Renal cortical epithelial cell (primary cell): ENCODE measurements around the gene OSTC. TPM values are rescaled to one million over a fixed set of nuclear protein-coding genes. Genes with fewer than 3 reads are reported as not detected.

Source experiments
- DNase-seq: peaks from one replicate; pipeline ENCODE4 v3.0.0-alpha.2; 2011; ENCODE audit warnings: low read depth
- total RNA-seq: library from RNA; depleted of rRNA; stranded (reverse); fragments of >200 nt; gene quantifications from 2 replicates; pipeline ENCODE4 v1.2.3, GENCODE V29; 2014

The OSTC gene
- total RNA-seq = 138 and 354 TPM in 2 replicates

DNA sequence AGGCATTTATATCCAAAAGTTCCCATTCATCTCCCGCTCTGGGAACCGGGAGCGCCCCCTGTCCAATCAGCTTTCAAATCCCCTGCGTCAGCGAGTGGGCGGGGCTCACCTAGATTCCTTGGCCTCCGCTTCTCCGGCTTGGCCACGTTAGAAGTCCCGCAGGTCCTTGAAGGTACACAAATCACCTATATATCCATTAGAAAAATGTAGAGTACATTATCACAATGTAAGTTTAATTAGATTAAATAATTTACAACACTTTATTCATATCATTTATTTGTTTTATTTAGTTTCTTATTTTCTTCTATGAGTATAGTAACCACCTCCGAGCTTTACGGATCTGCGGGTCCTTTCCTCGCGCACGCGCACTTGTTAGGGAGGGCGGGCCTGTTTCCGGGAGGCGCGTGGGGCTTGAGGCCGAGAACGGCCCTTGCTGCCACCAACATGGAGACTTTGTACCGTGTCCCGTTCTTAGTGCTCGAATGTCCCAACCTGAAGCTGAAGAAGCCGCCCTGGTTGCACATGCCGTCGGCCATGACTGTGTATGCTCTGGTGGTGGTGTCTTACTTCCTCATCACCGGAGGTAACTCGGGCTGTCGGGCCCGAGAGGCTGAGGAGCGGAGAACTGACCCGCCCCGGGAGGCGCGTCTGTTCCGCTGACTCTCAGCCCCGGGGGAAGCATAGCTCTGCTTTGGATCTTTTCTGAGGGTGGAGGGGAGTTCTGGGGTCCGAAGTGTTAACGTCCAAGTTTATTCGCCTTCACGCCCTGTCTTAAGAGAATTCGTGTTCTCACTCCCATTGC is at the start of gene OSTC:
TSS of gene OSTC (plus strand) at position 388 of the 802 bp plus-strand sequence. CDS start at position 445, 57 bp downstream.
- peak; percentile 89 for DNase-seq

DNA sequence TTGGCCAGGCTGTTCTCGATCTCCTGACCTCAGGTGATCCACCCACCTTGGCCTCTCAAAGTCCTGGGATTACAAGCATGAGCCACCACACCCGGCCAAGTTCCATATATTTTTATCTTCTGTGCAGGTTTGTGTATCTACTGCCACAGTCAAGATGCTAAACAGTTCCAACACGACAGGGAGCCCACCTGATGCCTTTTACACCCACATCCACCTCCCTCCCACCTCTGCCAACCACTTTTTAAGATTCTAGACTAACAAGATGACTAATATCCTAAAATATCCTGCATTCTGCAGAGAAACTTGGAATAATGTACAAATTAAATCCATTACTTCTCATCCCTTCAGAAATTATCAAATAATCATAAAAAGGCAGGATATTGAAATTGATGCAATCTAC is 49.3 kb upstream of the OSTC start:
- no peak for DNase-seq

DNA sequence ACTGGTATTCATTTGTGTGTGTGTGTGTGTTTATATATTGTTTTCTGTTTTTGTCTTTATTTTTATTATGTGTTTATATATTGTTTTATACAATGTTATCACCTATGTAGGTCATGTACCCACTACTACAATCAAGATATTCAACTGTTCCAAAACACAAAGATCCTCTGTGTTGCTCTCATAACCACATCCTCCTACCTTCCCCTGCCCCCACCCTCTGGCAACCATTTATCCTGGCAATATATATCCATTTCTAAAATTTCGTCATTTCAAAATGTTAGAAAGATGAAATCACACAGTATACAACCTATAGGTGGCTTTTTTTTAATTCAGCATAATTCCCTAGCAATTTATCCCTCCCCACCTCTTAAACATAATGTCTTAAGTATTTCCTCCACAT is 48.9 kb upstream of the OSTC start:
- no peak for DNase-seq

DNA sequence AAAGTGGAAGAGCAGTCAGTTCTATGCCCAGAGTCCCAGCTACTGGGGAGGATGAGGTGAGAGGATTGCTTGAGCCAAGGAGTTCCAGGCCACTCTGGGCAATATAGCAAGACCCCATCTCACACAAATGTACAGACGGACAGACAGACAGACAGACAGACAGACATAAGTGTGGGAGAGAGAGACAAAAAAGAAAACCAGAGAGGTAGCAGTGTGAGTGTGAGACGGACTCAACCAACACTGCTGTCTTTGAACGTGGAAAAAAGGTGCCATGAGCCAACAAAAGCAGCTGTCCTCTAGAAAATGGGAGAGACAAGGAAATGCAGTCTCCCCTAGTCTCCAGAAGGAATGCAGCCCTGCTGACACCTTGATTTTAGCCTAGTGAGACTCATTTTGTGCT is 48.2 kb upstream of the OSTC start:
- no peak for DNase-seq

DNA sequence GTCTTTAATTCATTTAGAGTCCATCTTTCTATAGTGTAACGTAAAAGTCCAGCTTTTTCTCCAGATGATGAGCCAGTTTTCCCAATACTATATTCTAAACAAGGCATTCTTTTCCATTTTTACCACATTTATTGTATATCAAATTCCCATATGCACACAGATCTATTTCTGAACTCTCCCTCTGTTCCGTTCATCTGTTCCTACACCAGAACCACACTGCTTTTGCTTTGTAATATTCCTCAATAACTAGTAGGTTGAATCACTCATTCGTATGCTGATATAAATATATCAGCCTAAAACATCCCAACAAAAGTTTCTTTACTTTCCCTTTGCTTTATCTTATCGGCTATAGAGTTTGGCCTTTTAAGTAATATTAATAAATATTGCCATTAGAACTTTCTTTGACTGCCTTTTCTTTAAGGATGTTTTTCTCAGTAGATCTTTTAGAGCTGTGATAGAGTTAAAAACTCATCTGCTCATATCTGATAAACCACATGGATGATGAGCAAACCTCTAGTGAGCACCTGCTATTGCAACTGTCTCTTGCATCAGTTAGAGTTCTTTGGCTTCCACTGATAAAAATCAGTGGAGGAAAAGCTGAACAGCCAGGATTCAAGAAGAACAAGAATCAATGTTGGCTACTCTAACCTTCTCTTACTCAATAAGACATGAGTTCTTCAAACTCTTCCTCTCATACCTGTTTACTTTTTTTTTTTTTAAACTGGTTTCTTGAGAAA is 43.2 kb upstream of the OSTC start:
- DNase-seq = no peak

DNA sequence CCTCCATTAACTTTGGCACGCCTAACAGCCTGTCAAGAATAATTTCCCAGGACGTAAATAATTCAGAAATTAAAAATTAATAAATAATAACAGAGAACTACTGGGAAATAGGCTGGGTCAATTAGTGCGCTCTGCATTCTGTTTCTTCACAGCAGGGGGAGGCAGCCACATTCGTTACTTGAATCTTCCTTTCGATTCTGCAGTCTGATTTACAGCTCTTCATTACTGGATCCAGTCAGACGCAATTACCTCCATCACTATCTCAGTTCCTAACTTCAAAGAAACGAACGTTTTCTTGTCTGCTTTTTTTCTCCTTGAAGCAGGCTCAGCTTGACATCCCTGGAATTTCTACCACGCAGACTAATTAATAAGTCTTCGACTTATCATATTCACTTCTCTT is 39.0 kb upstream of the OSTC start:
- DNase-seq = no peak

DNA sequence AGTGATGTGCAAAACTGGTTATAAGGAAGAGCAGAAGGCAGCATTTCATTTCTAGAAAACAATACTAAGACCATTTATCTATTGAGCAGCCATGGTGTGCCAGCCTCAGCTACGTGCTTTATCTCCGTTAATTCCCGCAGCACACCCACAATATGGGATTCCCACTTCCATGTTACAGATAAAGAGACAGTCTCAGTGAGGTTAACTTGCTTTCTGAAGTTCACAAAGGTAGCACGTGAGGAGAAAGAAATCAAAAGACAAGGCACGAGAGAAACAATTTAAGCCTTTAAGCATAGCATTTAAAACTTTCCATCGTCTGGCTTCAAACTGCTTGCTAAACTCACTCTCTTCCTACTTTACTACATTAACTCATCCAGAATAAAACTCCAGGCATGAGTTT is 38.0 kb upstream of the OSTC start:
- no peak for DNase-seq

DNA sequence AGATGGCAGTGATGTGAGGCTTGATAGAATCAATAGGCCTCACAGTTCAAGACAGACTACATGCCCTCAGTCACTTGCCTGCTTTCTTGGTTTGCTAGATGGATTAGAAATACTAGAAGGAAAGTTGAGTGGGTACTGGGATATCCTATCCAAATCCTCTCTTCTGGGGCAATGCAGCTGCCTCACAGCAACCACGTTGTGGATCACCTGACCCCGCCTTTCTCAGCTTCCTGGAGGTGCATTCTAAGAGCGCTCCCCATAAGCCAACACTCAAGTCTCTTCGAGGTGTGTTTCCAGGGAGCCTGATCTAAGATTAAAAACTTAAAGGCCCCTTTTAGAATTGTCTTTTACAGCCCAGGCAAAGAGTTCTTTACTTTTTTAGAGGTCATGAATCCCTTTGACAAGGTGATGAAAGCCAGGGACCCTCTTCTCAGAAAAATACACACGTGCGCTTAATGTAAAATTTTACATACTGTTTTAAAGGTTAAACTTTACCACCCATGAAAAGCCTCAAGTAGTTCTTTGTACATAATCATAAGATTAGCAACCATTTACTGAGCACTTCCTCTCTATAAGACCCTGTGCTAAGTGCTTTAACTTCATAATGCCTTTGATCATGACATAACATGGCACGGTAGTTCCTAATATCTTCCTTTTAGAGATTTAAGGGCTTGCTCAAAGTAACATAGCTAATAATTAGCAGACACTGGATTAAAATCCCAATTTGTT is 30.9 kb upstream of the OSTC start:
- no peak for DNase-seq

DNA sequence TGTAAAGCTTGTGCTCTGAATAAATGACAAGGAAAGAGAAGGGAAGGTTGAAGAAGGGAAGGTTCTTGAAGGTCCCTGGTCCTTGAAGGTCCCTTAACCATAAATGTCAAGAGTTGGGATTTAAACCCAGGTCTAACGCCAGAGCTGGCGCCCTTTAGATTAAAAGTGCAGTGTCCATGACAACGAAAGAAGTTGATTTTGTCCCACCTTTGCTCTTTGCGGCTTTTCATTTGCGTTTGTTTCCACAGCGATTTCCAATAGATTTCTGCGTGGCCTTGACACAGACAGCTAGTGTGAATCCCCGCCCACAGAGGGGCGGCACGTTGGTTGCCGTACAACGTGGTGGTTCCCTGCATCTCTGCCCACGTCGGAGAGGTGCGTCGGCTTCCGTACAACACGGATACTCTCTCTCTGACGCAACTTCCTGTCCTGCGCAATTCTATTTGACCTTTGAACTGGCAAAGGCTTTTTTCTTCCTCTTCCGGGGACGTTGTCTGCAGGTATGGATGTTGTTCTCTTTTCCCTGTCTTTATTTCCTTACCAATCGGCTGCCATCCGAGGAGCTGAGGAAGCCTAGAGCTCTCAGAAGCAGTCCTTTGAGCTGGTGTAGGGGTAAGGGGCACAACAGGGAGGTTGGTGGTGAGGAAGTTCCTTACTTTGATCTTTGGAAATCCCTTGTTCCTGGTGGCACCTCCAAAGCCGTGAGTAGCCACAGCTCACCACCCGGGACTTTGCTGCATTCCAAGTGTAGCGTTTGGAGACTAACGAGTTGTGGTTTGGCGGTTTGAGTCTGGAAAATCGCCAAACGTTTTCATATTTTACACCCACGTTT is 30.1 kb upstream of the OSTC start, which contains the start of gene RPL34:
TSS of gene RPL34 (plus strand) at position 476 of the 832 bp plus-strand sequence. CDS start 1,384 bp downstream, outside the sequence.
- peak; percentile 99 for DNase-seq

DNA sequence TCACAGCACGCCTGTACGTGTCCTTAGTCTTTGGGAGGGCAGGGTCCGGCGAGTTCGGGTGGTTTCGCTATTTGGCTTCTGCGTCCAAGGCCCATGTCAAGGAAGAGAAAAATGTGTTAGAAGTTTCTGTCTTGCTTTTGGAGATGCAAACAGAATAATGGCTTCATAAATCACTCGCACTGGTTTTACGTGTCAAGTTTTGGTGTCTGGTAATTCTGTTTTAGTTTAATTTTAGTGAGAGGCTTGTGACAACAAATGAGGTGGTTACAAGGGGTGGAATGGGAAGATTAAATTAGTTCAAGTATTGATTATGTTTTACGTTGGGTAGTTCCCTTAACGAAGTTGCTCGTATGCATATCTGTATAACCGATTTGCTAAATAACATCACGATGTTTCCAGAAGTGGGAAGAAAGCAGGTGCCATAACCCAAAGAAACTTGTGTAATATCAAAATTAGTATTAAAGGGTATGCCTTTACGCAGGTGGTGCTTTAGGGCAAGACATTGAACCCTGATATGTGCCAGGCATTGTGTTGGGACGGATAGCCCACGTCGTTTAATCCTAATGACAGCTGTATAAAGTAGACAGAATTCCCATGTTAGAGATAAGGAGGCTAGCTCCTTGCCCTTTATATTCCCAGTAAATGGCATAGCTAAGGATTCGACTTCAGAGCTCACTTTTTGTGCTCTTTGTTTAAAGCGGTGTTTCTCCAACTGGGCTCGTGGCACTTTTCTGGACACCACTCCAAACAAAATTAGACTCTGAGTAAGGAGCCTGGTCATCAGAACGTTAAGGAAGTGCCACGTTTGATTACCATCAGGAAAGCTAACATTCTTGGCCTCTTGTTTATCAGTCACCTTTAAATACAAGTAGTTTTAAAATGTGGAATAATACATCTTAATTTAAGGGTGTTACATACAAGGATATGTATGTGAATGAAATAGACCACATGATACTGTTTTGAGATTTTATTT is 29.2 kb upstream of the OSTC start:
- DNase-seq = peak; percentile 18

DNA sequence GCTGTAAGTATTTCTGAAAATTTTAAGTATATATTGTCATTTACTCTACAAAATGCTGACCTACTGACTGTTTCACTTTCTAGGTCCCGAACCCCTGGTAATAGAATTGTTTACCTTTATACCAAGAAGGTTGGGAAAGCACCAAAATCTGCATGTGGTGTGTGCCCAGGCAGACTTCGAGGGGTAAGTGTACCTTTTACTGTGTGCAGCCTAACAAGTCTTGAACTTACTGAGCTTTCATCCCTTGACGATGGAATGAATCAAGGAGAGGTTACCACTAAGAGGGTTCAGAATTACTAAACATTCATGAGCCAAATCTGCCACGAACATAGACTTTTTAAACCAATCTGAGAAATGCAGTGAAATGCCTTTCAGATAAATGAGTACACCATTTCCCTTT is 28.4 kb upstream of the OSTC start:
- no peak for DNase-seq

DNA sequence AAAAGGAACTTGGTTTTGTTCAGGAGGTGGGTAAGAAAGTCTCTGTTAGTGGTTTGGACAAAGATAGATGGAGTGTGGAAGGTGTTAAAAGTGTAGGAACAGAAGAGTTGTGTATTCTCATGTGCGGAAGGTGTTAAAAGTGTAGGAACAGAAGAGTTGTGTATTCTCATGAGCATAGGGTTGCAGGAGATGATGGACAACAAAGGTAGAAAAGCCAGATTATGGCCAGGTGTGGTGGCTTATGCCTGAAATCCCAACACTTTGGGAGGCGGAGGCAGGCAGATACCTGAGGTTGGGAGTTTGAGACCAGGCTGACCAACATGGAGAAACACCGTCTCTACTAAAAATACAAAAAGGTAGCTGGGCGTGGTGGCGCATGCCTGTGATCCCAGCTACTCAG is 27.6 kb upstream of the OSTC start:
- DNase-seq = no peak

DNA sequence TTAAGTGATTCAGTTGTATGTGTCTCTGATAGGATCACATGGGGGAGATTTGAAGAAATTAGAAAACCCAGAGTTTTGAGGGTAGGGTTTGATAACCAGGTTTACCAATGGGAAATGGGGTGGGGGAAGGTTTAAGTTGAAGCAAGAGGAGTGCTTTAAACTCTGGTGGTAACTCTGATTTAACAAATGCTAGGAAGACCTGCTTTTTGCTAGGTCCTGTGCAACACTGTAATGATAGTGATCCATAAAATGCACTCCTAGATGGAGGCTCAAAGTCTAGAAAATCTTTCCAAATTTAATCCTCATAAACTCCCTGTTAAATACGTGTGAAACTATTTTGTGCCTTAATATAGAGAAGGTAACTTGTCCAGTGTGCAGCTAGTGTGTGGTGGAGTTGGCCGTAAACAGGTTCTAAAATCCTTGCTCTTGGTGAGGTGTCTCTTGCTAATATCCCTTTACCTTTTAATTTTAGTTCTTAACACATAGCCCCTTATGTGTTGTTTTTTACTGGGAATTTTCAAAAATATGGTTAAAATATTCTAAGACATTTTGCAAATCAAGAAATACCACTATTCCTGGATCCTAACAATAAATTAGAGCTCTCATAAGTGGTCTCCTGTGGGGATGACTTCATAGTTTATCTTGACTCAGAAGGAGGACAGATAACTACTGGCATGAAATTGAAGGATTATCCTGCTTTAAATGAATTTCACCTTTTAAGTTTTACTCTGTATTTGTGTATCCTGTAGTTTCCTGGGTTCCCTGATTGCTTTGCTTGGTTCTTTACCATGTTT is 25.9 kb upstream of the OSTC start:
- no peak for DNase-seq

DNA sequence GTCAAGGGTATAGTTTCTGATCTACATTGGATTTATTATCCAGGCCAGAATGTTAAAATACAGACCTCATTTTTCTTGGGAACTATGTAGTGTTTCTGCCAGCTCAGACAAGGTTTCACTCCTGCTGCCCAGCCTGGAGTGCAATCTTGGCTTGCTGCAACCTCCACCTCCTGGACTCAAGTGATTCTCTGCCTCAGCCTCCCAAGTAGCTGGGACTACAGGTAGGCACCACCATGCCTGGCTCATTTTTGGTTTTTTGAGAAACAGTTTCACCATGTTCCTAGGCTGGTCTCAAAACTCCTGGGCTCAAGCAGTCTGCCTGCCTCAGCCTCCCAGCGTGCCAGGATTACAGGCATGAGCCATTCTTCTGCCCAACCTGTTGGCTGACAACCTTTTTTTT is 24.3 kb upstream of the OSTC start:
- DNase-seq = no peak

DNA sequence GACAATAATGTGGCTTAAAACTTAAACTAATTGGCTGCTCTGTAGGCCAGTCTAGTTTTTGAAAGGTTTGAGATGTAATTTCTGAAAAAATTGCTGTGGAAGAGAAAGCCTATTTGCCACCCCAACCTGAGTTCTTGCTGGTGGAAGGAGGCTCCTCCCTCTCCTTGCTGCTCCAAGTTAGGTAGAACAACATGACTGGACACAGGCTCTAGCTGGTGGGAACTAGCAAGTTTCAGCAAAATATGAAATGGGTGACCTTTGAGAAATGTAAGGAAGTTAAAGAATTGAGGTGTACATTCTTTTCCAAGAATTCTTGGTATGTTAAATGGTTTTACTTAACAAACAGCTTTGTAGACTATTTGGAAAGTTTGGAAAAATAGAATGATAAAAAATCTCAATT is 22.0 kb upstream of the OSTC start:
- DNase-seq = peak; percentile 14

DNA sequence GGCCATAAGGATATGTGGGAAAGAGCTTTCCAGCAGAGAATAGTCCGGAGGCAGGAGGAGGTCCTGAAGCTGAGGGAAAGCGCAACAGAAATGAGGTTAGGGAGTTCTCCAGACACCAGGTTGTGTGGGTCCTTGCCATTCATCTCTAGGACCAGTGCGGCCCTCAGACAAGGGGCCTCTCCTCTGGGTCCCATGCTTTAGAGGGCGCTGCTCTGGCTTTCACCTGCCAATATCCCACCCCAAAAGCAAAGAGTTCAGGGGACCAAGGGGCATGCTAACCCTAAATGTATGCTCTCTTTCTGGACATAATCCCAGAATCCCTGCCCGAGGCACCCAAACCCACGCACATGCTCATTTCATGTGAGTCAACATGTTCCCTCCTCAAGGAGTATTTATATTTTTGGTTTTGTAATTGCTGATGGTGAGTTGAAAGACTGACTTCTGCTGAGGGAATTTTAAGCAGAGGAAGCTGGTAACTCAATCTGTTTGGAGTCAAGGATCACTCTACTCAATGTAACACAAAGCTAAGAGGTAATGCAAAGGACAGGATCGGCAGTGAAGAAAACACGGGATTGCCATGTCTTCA is 15.2 kb upstream of the OSTC start:
- no peak for DNase-seq

DNA sequence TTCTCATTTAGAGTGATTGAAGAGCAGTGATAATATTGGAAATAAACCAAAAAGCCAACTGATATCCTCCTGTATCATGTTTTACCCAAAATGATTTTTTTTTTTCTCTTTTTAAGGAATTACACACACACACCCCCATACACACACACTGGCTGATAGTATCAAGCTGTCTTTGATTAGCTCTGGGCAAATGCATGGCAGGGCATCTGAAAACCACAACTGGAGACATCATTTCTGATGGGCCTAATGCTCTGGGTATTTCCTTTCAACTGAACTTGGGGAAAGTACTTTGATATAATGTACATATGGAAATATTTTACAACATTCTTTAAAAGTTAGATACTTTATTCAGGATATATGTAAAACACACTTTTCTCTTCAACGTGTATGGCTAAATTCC is 14.2 kb upstream of the OSTC start:
- DNase-seq = no peak

DNA sequence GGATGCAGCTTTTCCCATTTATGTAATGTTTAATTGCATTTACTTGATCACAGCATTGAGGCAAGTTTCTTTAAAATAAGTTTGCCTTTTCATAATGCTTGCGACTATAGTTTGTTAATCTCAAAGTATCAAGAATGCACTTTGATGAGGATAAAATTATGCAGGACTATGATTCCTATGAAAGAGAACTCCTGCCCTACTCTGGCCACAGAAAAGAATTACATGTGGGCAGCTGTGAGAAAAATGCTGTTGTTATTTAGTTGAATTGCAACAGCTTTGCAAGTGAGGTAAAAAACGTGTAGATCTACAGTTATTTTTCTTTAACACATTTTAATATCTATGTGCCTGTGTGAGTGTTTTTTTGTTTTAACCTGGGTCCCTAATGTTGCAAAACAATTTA is 12.5 kb upstream of the OSTC start:
- no peak for DNase-seq

DNA sequence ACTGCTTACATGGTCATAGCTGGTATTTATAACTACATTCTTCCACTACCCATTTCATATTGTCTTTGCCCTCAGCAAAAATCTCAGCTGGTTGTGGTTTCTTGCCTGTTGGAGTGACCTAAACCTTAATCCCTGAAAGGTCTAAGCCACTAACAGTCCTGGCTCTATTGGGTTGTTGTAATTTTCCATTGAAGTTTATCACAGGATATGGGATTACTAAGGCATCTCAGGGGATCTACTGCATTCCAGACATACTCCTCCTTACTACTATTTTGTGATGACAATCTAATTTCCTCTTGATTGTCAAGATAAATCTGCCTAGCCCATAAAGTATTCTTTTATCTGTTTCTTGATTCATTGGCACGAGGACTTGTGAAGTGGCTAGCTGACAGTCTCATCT is 6.2 kb upstream of the OSTC start:
- DNase-seq = peak; percentile 23
